GM23338 (cell line): ENCODE results near the gene FNDC7.

ENCODE experiments used
- CREB1 ChIP-seq: fragments of 250-450 bp; sonication (Bioruptor Pico); IDR thresholded peaks from 2 replicates; pipeline ENCODE4 v1.5.0; 2020; ENCODE audit warnings: low read depth, mild to moderate bottlenecking, moderate library complexity
- CTCF ChIP-seq, 2 experiments: fragments of 200-600 bp in 1 of 2; sonication (generic) in 1 of 2; conservative IDR thresholded peaks; 2 replicates each; pipeline versions ENCODE4 v1.5.1 to v1.6.1; 2016 to 2017; ENCODE audit warnings: antibody characterized with exemption in 2 of 2, low read depth in 2 of 2, mild to moderate bottlenecking in 2 of 2, moderate library complexity in 1 of 2
- EZH2 ChIP-seq: fragments of 200-600 bp; sonication (generic); IDR thresholded peaks from one replicate; pipeline ENCODE4 v1.8.0; 2017; ENCODE audit warnings: antibody characterized with exemption, mild to moderate bottlenecking, low read depth; ENCODE audit not compliant: unreplicated experiment
- EZH2phosphoT487 ChIP-seq: fragments of 200-600 bp; sonication (generic); IDR thresholded peaks from one replicate; pipeline ENCODE4 v1.8.1; 2018; ENCODE audit warnings: antibody characterized with exemption; ENCODE audit not compliant: unreplicated experiment
- POLR2AphosphoS5 ChIP-seq: IDR thresholded peaks from 2 replicates; pipeline ENCODE4 v1.6.1; 2016; ENCODE audit warnings: antibody characterized with exemption, low read depth
- REST ChIP-seq: IDR thresholded peaks from one replicate; pipeline ENCODE4 v1.6.1; 2018; ENCODE audit warnings: antibody characterized with exemption; ENCODE audit not compliant: unreplicated experiment

- TF ChIP-seq CREB1 (CRISPR knock-in tag) (no peak), CTCF (conservative IDR thresholded peaks at IDR 0.05; ENCODE audit: low read depth in 2 of 2) (no peak), EZH2 (no peak), EZH2phosphoT487 (no peak), POLR2AphosphoS5 (no peak), REST (no peak)
Observed at GRCh38 chr1:108670131-108670773, 42.5 kb upstream of the FNDC7 start.
